LNCaP clone FGC (cell line): Measurements from ENCODE around the gene KLF15.
A peak's percentile ranks its signal among the peaks of the same experiment; 100 is the strongest.

Experiments used
- DNase-seq: peaks from one replicate; pipeline ENCODE4 v3.0.0-alpha.2; 2011; ENCODE audit warnings: low read depth
- H3K4me3 ChIP-seq: 2 replicates; pipeline ENCODE4 v1.5.1; 2011; ENCODE audit warnings: mild to moderate bottlenecking, low read depth, low read length, control low read depth
- CTCF ChIP-seq: IDR thresholded peaks from 2 replicates; pipeline ENCODE4 v1.5.1; 2012; ENCODE audit warnings: mild to moderate bottlenecking; ENCODE audit not compliant: control insufficient read depth, insufficient read depth; ENCODE audit errors: extremely low read depth

KLF15 gene

GRCh38 chr3:126394179-126394976 lies 37.2 kb upstream of the KLF15 start, which contains the start of gene CFAP100:
Gene CFAP100 (plus strand): TSS chr3:126394909. CDS start chr3:126396001, 1,092 bp downstream.
- no peak for DNase-seq
- H3K4me3 ChIP-seq = no peak within 1 kb of the TSS

DNA sequence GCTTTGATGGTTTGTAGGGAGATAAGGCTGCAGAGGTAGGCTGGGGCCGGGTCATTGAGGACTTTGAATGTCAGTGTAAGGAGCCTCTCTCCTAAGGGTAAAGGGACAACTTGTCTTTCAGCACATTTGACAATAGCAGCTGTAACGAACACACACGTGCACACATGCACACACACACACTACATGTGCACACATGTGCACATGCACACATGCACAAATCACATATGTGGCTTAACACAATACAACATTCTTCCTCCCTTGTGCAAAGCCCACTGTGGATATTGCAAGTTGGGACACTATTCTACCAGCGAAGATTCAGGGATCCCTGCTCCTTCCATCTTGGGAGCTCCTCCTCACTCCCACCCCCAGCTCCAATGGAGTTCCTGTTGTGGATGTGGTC lies 36.4 kb upstream of the KLF15 start:
- DNase-seq = no peak
- no peak for TF ChIP-seq CTCF
- no peak overlapping the region for H3K4me3 ChIP-seq

More at GRCh38 chr3:126394179-126394976, 37.2 kb upstream of the KLF15 start, which contains the start of gene CFAP100:
- no peak for TF ChIP-seq CTCF

GRCh38 chr3:126392246-126392645 lies 35.0 kb upstream of the KLF15 start:
- H3K4me3 ChIP-seq = no peak overlapping the region
- DNase-seq = no peak
- TF ChIP-seq CTCF = no peak

DNA sequence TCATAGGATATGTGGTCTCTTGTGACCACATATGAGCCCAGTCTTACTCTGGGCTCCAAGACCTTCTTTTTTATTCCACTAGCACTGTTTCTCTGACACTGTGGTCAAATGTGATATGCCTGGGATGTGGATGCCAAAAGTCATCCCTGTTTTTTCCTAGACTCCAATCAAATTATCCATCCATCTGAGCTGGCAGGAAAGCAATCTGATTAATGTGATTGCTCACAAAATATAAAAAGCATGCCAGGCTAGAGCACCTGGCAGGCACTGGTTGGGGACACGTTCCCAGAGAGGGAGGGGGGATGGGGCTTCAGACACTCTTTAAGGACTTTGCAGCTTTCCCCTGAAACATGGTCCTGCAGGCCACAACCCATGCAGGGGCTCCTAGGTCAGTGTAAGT lies 34.4 kb upstream of the KLF15 start:
- no peak for TF ChIP-seq CTCF
- no peak overlapping the region for H3K4me3 ChIP-seq
- no peak for DNase-seq

GRCh38 chr3:126390751-126391150 lies 33.5 kb upstream of the KLF15 start:
- DNase-seq = no peak
- no peak overlapping the region for H3K4me3 ChIP-seq
- no peak for TF ChIP-seq CTCF

DNA sequence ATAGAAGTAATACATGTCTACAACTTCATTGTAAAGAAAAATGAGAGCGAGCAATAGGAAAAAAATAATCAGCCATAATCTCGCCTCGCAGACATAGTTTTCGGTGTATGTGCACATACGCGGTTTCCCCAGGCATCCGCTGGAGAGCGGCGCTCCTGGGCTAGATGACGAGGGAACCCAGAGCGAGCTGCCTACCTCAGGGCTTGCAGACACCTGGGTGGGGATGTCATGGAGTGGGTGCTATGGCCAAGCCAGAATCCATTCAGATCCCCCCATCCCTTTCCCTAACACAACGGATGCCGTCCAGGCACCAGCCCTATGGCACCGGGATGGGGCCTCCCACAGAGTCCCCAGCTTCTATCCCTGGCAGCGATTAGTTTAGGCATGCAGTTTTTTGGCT lies 33.0 kb upstream of the KLF15 start:
- no peak for DNase-seq
- H3K4me3 ChIP-seq = no peak overlapping the region
- TF ChIP-seq CTCF = no peak

GRCh38 chr3:126389794-126390146 lies 32.6 kb upstream of the KLF15 start:
- DNase-seq = no peak
- peak; percentile 31 for TF ChIP-seq CTCF
- H3K4me3 ChIP-seq = no peak overlapping the region
